ENCODE results near the gene OXSM.

OXSM gene

DNA sequence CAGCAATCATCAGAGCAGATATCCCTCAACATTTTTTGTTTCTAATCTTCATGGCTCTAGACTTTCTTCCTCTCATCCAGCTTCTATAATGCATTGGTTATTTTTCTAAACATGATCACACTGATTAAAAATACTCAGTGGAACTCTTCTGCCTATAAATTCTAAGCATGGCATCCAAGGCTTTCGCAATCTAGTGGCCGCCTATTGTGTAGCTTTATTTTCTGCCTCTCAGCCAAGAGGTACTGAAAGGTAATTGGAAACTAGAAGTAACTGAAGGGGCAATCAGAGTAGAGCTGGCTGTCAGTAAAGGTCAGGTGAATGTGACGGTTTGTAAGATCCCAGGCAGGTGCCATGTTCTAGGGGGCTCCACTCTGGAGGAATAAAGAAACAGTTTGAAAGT, 33.4 kb downstream of the OXSM start:
- H3K27ac ChIP-seq (ENCODE audit: low read depth, low read length) = no peak overlapping the region
- no peaks in the 10 kb centered on the region for H3K27me3 ChIP-seq (ENCODE audit: control insufficient read depth in 1 of 2, insufficient read depth in 2 of 2, low read length in 2 of 2)
- H3K4me1 ChIP-seq (ENCODE audit: control insufficient read depth in 1 of 2, insufficient read depth in 2 of 2, low read length in 2 of 2) = peaks cover 0 to 1% of the 10 kb centered on the region in 2 donors
- H3K9me3 ChIP-seq (ENCODE audit: control insufficient read depth in 1 of 2, low read length in 2 of 2) = no peaks in the 10 kb centered on the region
- H3K36me3 ChIP-seq (ENCODE audit: control insufficient read depth in 1 of 2, insufficient read depth in 2 of 2, low read length in 2 of 2) = no peaks in the 10 kb centered on the region
- no peak overlapping the region for H3K9ac ChIP-seq (ENCODE audit: low read depth in 1 of 2, low read length in 2 of 2)
- no peak overlapping the region for H3K4me3 ChIP-seq (ENCODE audit: low read depth in 1 of 2, low read length in 2 of 2)

DNA sequence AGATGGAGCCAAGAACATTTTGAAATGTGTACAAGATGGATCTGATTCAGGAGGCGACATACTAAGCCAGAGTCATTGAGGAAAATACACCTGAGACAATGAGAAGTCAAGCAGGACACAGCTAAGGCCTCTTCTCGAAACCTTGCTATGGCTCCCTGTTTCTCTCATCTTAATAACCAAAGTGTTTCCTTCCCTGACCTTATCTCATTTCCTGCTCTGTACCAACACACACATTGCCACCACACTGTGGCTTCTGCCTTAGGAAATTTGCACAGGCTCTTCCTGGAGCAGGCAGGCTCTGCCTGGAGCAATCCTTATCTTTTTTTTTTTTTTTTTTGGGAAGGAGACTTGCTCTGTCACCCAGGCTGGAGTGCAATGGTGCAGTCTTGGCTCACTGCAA, 36.6 kb downstream of the OXSM start:
- Histone ChIP-seq H3K27ac (ENCODE audit: low read depth, low read length) (no peak overlapping the region), H3K27me3 (ENCODE audit: control insufficient read depth in 1 of 2, insufficient read depth in 2 of 2, low read length in 2 of 2) (no peaks in the 10 kb centered on the region), H3K4me1 (ENCODE audit: control insufficient read depth in 1 of 2, insufficient read depth in 2 of 2, low read length in 2 of 2) (no peaks in the 10 kb centered on the region), H3K9ac (ENCODE audit: low read depth in 1 of 2, low read length in 2 of 2) (no peak overlapping the region), H3K4me3 (ENCODE audit: low read depth in 1 of 2, low read length in 2 of 2) (no peak overlapping the region), H3K36me3 (ENCODE audit: control insufficient read depth in 1 of 2, insufficient read depth in 2 of 2, low read length in 2 of 2) (no peaks in the 10 kb centered on the region), H3K9me3 (ENCODE audit: control insufficient read depth in 1 of 2, low read length in 2 of 2) (no peaks in the 10 kb centered on the region)

DNA sequence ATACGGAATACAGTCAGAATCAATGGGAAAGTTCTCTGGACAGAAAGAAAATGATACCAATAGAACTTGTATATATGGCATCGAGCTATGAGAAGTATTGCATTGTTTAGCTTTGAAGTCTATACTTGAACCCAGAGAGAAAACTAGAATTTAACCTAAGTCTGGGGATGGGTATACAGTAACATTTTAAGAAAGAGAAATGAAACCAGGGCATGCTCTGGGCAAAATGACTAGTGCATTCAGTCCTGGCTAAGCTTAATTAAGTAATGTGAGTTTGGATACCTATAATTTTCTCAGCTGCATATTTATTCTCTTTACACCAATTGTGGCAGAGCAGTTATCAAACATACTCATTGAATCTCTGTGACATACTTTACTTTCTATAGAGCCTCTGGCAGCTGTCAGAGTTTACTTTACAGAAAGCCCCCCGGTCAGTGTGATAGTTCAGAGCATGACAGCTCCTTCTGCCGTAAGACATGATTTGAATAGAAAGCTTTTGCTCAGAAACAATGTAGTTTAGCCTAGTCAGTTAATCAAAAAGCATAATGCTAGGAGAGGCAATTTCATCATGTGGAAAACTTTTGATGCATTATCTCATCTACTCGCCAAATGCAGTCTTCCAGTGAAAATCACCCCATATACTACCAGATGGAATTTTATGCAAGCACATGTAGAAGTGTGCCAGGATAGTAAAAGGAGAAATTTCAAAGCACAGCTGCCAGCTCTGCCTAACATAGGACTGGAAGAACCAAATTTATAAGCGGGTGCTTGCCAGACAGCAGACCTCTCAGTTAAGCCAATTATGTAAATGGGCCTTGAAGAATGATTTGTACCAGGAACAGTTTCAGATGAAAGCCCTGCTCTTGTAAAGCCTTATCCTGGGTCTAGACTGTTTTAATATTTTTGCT, 40.7 kb downstream of the OXSM start:
- Histone ChIP-seq H3K4me3 (ENCODE audit: low read depth in 1 of 2, low read length in 2 of 2) (no peak overlapping the region), H3K27ac (ENCODE audit: low read depth, low read length) (no peak overlapping the region), H3K27me3 (ENCODE audit: control insufficient read depth in 1 of 2, insufficient read depth in 2 of 2, low read length in 2 of 2) (no peaks in the 10 kb centered on the region), H3K9ac (ENCODE audit: low read depth in 1 of 2, low read length in 2 of 2) (no peak overlapping the region), H3K4me1 (ENCODE audit: control insufficient read depth in 1 of 2, insufficient read depth in 2 of 2, low read length in 2 of 2) (no peaks in the 10 kb centered on the region), H3K36me3 (ENCODE audit: control insufficient read depth in 1 of 2, insufficient read depth in 2 of 2, low read length in 2 of 2) (no peaks in the 10 kb centered on the region), H3K9me3 (ENCODE audit: control insufficient read depth in 1 of 2, low read length in 2 of 2) (no peaks in the 10 kb centered on the region)

DNA sequence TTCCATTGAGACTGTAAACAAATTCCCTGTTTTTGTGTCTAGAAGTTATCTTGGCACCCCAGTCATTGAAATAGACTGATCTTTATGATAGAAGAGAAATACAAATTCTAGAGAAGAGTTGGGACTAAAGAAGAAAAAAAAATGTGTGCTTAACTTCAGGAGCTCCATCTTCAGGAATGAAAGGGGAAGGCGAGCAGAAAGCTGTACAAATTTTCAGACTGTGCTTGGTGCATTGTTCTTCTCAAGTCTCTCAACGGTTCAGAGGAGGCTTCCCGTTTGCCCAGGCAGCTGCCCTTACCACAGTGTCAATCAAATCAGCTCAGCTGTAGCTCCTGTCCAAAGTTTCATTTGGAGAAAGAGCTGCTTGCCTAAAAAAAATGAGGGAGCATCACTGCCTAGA, 41.7 kb downstream of the OXSM start:
- no peak overlapping the region for H3K9ac ChIP-seq (ENCODE audit: low read depth in 1 of 2, low read length in 2 of 2)

DNA sequence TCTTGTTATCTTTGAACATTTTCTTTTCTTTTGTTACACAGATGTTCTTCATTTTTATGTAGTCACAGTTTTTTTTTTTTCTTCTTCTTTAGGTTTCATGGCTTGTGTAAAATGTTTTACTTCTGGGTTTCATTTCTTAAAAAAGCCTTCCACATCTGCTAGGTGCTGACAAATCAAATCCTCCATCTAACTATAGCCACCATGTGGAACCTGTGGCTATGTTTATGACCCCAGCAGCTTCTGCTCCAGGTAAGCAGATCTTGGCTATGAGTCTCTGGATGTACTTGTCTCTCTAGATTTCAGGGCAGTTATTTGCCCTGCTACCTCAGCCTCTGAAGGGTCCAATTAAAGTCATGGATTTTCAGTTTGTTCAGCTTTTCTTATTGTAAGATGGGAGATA, 44.5 kb downstream of the OXSM start:
- H3K27ac ChIP-seq (ENCODE audit: low read depth, low read length) = no peak overlapping the region
- H3K9ac ChIP-seq (ENCODE audit: low read depth in 1 of 2, low read length in 2 of 2) = no peak overlapping the region
- no peak overlapping the region for H3K4me3 ChIP-seq (ENCODE audit: low read depth in 1 of 2, low read length in 2 of 2)
- H3K9me3 ChIP-seq (ENCODE audit: control insufficient read depth in 1 of 2, low read length in 2 of 2) = no peaks in the 10 kb centered on the region
- H3K36me3 ChIP-seq (ENCODE audit: control insufficient read depth in 1 of 2, insufficient read depth in 2 of 2, low read length in 2 of 2) = no peaks in the 10 kb centered on the region
- no peaks in the 10 kb centered on the region for H3K27me3 ChIP-seq (ENCODE audit: control insufficient read depth in 1 of 2, insufficient read depth in 2 of 2, low read length in 2 of 2)
- no peaks in the 10 kb centered on the region for H3K4me1 ChIP-seq (ENCODE audit: control insufficient read depth in 1 of 2, insufficient read depth in 2 of 2, low read length in 2 of 2)

More for the DNA sequence above, 41.7 kb downstream of the OXSM start:
- Histone ChIP-seq H3K9me3 (ENCODE audit: control insufficient read depth in 1 of 2, low read length in 2 of 2) (no peaks in the 10 kb centered on the region), H3K36me3 (ENCODE audit: control insufficient read depth in 1 of 2, insufficient read depth in 2 of 2, low read length in 2 of 2) (no peaks in the 10 kb centered on the region), H3K4me3 (ENCODE audit: low read depth in 1 of 2, low read length in 2 of 2) (no peak overlapping the region), H3K27ac (ENCODE audit: low read depth, low read length) (no peak overlapping the region), H3K4me1 (ENCODE audit: control insufficient read depth in 1 of 2, insufficient read depth in 2 of 2, low read length in 2 of 2) (no peaks in the 10 kb centered on the region), H3K27me3 (ENCODE audit: control insufficient read depth in 1 of 2, insufficient read depth in 2 of 2, low read length in 2 of 2) (no peaks in the 10 kb centered on the region)

- H3K4me3 ChIP-seq (ENCODE audit: low read depth in 1 of 2, low read length in 2 of 2) = no peak overlapping the region
- no peaks in the 10 kb centered on the region for H3K27me3 ChIP-seq (ENCODE audit: control insufficient read depth in 1 of 2, insufficient read depth in 2 of 2, low read length in 2 of 2)
- H3K9me3 ChIP-seq (ENCODE audit: control insufficient read depth in 1 of 2, low read length in 2 of 2) = no peaks in the 10 kb centered on the region
- no peak overlapping the region for H3K27ac ChIP-seq (ENCODE audit: low read depth, low read length)
- no peaks in the 10 kb centered on the region for H3K36me3 ChIP-seq (ENCODE audit: control insufficient read depth in 1 of 2, insufficient read depth in 2 of 2, low read length in 2 of 2)
- H3K4me1 ChIP-seq (ENCODE audit: control insufficient read depth in 1 of 2, insufficient read depth in 2 of 2, low read length in 2 of 2) = no peaks in the 10 kb centered on the region
- H3K9ac ChIP-seq (ENCODE audit: low read depth in 1 of 2, low read length in 2 of 2) = no peak overlapping the region
Observed at GRCh38 chr3:25836579-25836978, 46.7 kb downstream of the OXSM start.

- Histone ChIP-seq H3K9me3 (ENCODE audit: control insufficient read depth in 1 of 2, low read length in 2 of 2) (no peaks in the 10 kb centered on the region), H3K9ac (ENCODE audit: low read depth in 1 of 2, low read length in 2 of 2) (no peak overlapping the region), H3K27ac (ENCODE audit: low read depth, low read length) (no peak overlapping the region), H3K36me3 (ENCODE audit: control insufficient read depth in 1 of 2, insufficient read depth in 2 of 2, low read length in 2 of 2) (no peaks in the 10 kb centered on the region), H3K27me3 (ENCODE audit: control insufficient read depth in 1 of 2, insufficient read depth in 2 of 2, low read length in 2 of 2) (no peaks in the 10 kb centered on the region), H3K4me1 (ENCODE audit: control insufficient read depth in 1 of 2, insufficient read depth in 2 of 2, low read length in 2 of 2) (no peaks in the 10 kb centered on the region), H3K4me3 (ENCODE audit: low read depth in 1 of 2, low read length in 2 of 2) (no peak overlapping the region)
Observed at GRCh38 chr3:25837038-25837437, 47.1 kb downstream of the OXSM start.

DNA sequence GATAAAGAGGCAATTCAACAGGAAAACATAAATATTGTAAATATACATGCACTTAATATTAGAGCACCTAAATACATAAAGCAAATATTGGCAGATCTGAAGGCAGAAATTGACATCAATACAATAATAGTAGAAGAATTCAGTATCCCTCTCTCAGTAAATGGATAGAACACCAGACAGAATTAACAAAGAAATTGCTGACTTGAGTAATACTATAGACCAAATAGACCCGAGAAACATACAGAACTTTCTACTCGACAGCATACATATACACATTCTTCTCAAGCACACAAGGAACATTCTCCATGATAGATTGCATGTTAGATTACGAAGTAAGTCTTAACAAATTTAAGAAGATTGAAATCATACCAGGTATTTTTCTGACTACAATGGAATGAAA, 50.2 kb downstream of the OXSM start:
- no peak overlapping the region for H3K27ac ChIP-seq (ENCODE audit: low read depth, low read length)
- H3K9me3 ChIP-seq (ENCODE audit: control insufficient read depth in 1 of 2, low read length in 2 of 2) = no peaks in the 10 kb centered on the region
- no peaks in the 10 kb centered on the region for H3K36me3 ChIP-seq (ENCODE audit: control insufficient read depth in 1 of 2, insufficient read depth in 2 of 2, low read length in 2 of 2)
- no peak overlapping the region for H3K9ac ChIP-seq (ENCODE audit: low read depth in 1 of 2, low read length in 2 of 2)
- no peaks in the 10 kb centered on the region for H3K27me3 ChIP-seq (ENCODE audit: control insufficient read depth in 1 of 2, insufficient read depth in 2 of 2, low read length in 2 of 2)
- H3K4me1 ChIP-seq (ENCODE audit: control insufficient read depth in 1 of 2, insufficient read depth in 2 of 2, low read length in 2 of 2) = no peaks in the 10 kb centered on the region
- no peak overlapping the region for H3K4me3 ChIP-seq (ENCODE audit: low read depth in 1 of 2, low read length in 2 of 2)

DNA sequence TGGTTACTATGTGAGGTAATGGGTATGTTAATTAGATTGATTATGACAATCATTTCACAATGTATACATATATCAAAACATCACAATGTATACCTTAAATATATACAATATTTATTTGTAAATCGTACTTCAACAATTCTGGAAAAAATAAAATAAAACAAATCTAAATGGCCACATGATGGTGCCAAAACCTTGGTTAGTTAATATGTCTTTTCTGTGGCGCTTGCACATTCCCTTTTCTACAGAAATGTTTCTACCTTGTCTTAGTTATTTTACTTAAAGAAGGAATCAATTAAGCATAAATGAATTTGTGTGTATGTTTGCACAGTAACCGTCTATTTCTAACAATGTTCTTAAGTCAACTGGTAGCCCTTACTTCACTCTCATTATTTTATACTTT, 53.4 kb downstream of the OXSM start:
- Histone ChIP-seq H3K27ac (ENCODE audit: low read depth, low read length) (no peak overlapping the region), H3K4me3 (ENCODE audit: low read depth in 1 of 2, low read length in 2 of 2) (no peak overlapping the region), H3K27me3 (ENCODE audit: control insufficient read depth in 1 of 2, insufficient read depth in 2 of 2, low read length in 2 of 2) (no peaks in the 10 kb centered on the region), H3K4me1 (ENCODE audit: control insufficient read depth in 1 of 2, insufficient read depth in 2 of 2, low read length in 2 of 2) (no peaks in the 10 kb centered on the region), H3K36me3 (ENCODE audit: control insufficient read depth in 1 of 2, insufficient read depth in 2 of 2, low read length in 2 of 2) (no peaks in the 10 kb centered on the region), H3K9me3 (ENCODE audit: control insufficient read depth in 1 of 2, low read length in 2 of 2) (no peaks in the 10 kb centered on the region), H3K9ac (ENCODE audit: low read depth in 1 of 2, low read length in 2 of 2) (no peak overlapping the region)
